ENCODE measurements around the gene GP5.

GP5 gene

DNA sequence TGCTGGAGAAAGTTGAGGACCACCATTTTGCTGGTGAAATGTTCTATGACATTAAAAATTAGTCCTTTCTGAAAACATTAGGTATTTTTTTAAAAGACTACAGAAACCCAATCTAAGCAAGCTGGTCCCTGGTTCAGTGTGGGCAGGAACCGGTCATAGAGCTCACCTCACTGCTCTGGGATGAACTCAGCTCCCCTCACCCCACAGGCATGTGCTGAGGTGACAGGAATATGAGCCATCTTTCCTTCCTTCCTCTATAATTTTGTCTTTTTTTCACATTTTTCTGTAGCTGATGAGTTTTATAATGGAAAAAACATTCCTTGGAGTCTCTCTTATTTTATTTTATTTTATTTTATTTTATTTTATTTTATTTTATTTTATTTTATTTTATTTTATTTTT lies 21.4 kb downstream of the GP5 start:
- TF ChIP-seq, protein P1, sequence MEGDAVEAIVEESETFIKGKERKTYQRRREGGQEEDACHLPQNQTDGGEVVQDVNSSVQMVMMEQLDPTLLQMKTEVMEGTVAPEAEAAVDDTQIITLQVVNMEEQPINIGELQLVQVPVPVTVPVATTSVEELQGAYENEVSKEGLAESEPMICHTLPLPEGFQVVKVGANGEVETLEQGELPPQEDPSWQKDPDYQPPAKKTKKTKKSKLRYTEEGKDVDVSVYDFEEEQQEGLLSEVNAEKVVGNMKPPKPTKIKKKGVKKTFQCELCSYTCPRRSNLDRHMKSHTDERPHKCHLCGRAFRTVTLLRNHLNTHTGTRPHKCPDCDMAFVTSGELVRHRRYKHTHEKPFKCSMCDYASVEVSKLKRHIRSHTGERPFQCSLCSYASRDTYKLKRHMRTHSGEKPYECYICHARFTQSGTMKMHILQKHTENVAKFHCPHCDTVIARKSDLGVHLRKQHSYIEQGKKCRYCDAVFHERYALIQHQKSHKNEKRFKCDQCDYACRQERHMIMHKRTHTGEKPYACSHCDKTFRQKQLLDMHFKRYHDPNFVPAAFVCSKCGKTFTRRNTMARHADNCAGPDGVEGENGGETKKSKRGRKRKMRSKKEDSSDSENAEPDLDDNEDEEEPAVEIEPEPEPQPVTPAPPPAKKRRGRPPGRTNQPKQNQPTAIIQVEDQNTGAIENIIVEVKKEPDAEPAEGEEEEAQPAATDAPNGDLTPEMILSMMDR (IDR thresholded peaks at IDR 0.05; ENCODE audit: low read depth, low read length), result no peak
- DNase-seq (ENCODE audit: low read depth, low spot score), result no peak
- no peak overlapping the region for H3K4me3 ChIP-seq (ENCODE audit: low read depth, low read length)
- in situ Hi-C loops (cut with HindIII; ENCODE audit: low sequenced_read_pairs), result no loop called here

GRCh38 chr3:194376241-194376560 lies 22.9 kb downstream of the GP5 start:
- DNase-seq (ENCODE audit: low read depth, low spot score), result no peak
- H3K4me3 ChIP-seq (ENCODE audit: low read depth, low read length), result no peak overlapping the region
- in situ Hi-C loops (cut with HindIII; ENCODE audit: low sequenced_read_pairs), result no loop called here
- TF ChIP-seq, protein P1 (IDR thresholded peaks at IDR 0.05; ENCODE audit: low read depth, low read length), result no peak

GRCh38 chr3:194375473-194376240 lies 23.4 kb downstream of the GP5 start:
- DNase-seq (ENCODE audit: low read depth, low spot score), result no peak
- in situ Hi-C loops (cut with HindIII; ENCODE audit: low sequenced_read_pairs), result no loop called here
- TF ChIP-seq, protein P1 (IDR thresholded peaks at IDR 0.05; ENCODE audit: low read depth, low read length), result no peak
- no peak overlapping the region for H3K4me3 ChIP-seq (ENCODE audit: low read depth, low read length)

DNA sequence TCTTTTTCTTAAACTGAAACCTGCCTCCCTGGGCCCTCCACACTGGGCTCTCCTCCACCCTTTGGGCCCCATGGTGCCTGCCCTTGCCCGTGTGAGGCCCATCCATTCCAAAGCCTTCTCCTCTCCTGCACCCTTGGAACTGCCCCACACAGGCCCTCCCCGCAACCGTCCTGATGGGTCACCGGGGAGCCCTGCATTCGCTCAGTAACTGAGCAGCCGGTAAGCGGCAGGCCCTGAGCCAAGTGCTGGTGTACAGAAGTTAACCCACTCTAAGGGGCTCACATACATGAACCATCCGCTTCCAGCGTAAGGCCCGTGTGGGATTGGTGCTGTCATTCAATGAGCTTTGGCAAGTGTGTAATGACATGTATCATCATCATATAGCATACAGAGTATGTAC lies 24.1 kb downstream of the GP5 start:
- TF ChIP-seq, protein P1 (IDR thresholded peaks at IDR 0.05; ENCODE audit: low read depth, low read length), result no peak
- in situ Hi-C loops (cut with HindIII; ENCODE audit: low sequenced_read_pairs), result no loop called here
- no peak for DNase-seq (ENCODE audit: low read depth, low spot score)
- H3K4me3 ChIP-seq (ENCODE audit: low read depth, low read length), result no peak overlapping the region

- H3K4me3 ChIP-seq (ENCODE audit: low read depth, low read length), result no peak overlapping the region
- TF ChIP-seq, protein P1 (IDR thresholded peaks at IDR 0.05; ENCODE audit: low read depth, low read length), result no peak
- no peak for DNase-seq (ENCODE audit: low read depth, low spot score)
- in situ Hi-C loops (cut with HindIII; ENCODE audit: low sequenced_read_pairs), result no loop called here
Measured at GRCh38 chr3:194373899-194374298, 25.2 kb downstream of the GP5 start.

DNA sequence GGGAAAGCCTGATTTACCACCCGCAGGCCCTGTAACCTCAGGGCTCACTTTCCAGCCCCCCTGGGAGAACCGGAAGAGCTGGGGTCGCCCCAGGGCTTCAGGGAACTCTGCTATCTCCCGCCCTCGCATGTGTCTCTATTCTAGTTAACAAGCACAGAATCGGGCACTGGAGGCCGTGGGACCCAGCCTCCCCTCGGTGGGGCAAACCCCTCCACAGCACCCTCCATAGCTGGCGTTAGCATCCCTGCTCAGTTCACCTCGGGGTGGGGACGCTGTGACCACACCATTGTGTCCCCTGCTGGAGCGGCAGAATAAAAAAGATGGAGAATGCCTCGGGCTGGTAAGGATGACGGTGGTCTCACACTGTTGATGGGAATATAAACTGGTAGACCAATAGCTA lies 26.0 kb downstream of the GP5 start:
- DNase-seq (ENCODE audit: low read depth, low spot score), result no peak
- no peak overlapping the region for H3K4me3 ChIP-seq (ENCODE audit: low read depth, low read length)
- in situ Hi-C loops (cut with HindIII; ENCODE audit: low sequenced_read_pairs), result no loop called here
- TF ChIP-seq, protein P1 (IDR thresholded peaks at IDR 0.05; ENCODE audit: low read depth, low read length), result no peak

Data from astrocyte of the spinal cord (primary cell).